Endodermal cell (in vitro differentiated cells): ENCODE data around the gene MMP25. TPM values are rescaled to one million over a fixed set of nuclear protein-coding genes. Genes with fewer than 3 reads are reported as not detected.

Source experiments
- DNase-seq: peaks from one replicate; pipeline ENCODE4 v3.0.0-alpha.2; 2017
- H3K27ac ChIP-seq: 2 replicates; pipeline ENCODE4 v1.5.1; 2013; ENCODE audit warnings: mild to moderate bottlenecking, low read depth, low read length, moderate library complexity
- H3K27me3 ChIP-seq: 2 replicates; pipeline ENCODE4 v1.6.1; 2013; ENCODE audit warnings: mild to moderate bottlenecking, low read length, moderate library complexity; ENCODE audit not compliant: insufficient read depth, control insufficient read depth, poor library complexity, severe bottlenecking
- H3K36me3 ChIP-seq: 2 replicates; pipeline ENCODE4 v1.7.0; 2013; ENCODE audit warnings: mild to moderate bottlenecking, low read length, moderate library complexity; ENCODE audit not compliant: control insufficient read depth, insufficient read depth
- H3K4me1 ChIP-seq: one replicate; pipeline ENCODE4 v1.7.0; 2013; ENCODE audit warnings: low read length; ENCODE audit not compliant: control insufficient read depth, insufficient read depth
- H3K4me3 ChIP-seq: 2 replicates; pipeline ENCODE4 v1.5.1; 2013; ENCODE audit warnings: mild to moderate bottlenecking, low read length, moderate library complexity
- H3K9ac ChIP-seq: 2 replicates; pipeline ENCODE4 v1.6.1; 2013; ENCODE audit warnings: mild to moderate bottlenecking, low read length, moderate library complexity; ENCODE audit not compliant: poor library complexity, severe bottlenecking; ENCODE audit errors: extremely low read depth
- H3K9me3 ChIP-seq: 2 replicates; pipeline ENCODE4 v1.6.1; 2013; ENCODE audit warnings: mild to moderate bottlenecking, low read length, moderate library complexity; ENCODE audit not compliant: control insufficient read depth
- H3K27ac Mint-ChIP-seq: 2 replicates; pipeline ENCODE4 v1.8.0; 2020; ENCODE audit warnings: mixed read lengths
- H3K27me3 Mint-ChIP-seq: 2 replicates; pipeline ENCODE4 v1.8.0; 2021; ENCODE audit warnings: mild to moderate bottlenecking, mixed read lengths; ENCODE audit not compliant: insufficient read depth
- H3K36me3 Mint-ChIP-seq: 2 replicates; pipeline ENCODE4 v1.8.0; 2020; ENCODE audit warnings: low read depth, mixed read lengths
- H3K4me1 Mint-ChIP-seq: 2 replicates; pipeline ENCODE4 v1.8.0; 2020; ENCODE audit warnings: mixed read lengths
- H3K4me3 Mint-ChIP-seq: 2 replicates; pipeline ENCODE4 v1.8.0; 2020; ENCODE audit warnings: mild to moderate bottlenecking, moderate library complexity, mixed read lengths
- H3K9me3 Mint-ChIP-seq: 2 replicates; pipeline ENCODE4 v1.8.0; 2020; ENCODE audit warnings: mild to moderate bottlenecking, mixed read lengths
- CTCF ChIP-seq: fragments of 200-600 bp; sonication (generic); conservative IDR thresholded peaks from 2 replicates; pipeline ENCODE4 v1.5.0; 2021; ENCODE audit warnings: antibody characterized with exemption, mild to moderate bottlenecking
- WGBS, 2 experiments: methylation state at CpG; one replicate each; pipeline versions ENCODE4 v1.1.5 to v1.1.7; 2013; ENCODE audit warnings: missing lambda C conversion rate in 2 of 2, mixed read lengths in 1 of 2; ENCODE audit not compliant: insufficient coverage in 1 of 2, insufficient read length in 1 of 2; 5-methylcytosine and 5-hydroxymethylcytosine counted together
- total RNA-seq, 2 donors: library from RNA; stranded (reverse); fragmentation: NEBNext Ultra II Directional in 1 of 2; extraction: Animal tissue kit (Norgen Biotek cat#: 25700) in 1 of 2; gene quantifications; 2 replicates in 1 of 2; 3 replicates in 1 of 2; pipeline ENCODE4 v1.2.1, GENCODE V29; 2021

Gene MMP25
- total RNA-seq, 2 donors from 2014 or later: 4.5 to 6.1 TPM

GRCh38 chr16:3084969-3085670 is 38.8 kb downstream of the MMP25 start:
- Mint-ChIP-seq H3K4me3 (no peak overlapping the region), H3K36me3 (peaks cover 8% of the 10 kb centered on the region), H3K27me3 (no peaks in the 10 kb centered on the region), H3K9me3 (peaks cover 3% of the 10 kb centered on the region), H3K4me1 (peaks cover 8% of the 10 kb centered on the region), H3K27ac (no peak overlapping the region)
- WGBS, 2 experiments: 89 to 91% methylated on average over 5 to 7 of the region's 7 CpGs
- no peaks in the 10 kb centered on the region for H3K4me1 ChIP-seq
- no peaks in the 10 kb centered on the region for H3K36me3 ChIP-seq
- H3K27ac ChIP-seq: no peak overlapping the region
- TF ChIP-seq CTCF: no peak
- H3K9ac ChIP-seq: no peak overlapping the region
- DNase-seq: no peak
- H3K27me3 ChIP-seq: no peaks in the 10 kb centered on the region
- H3K9me3 ChIP-seq: no peaks in the 10 kb centered on the region
- H3K4me3 ChIP-seq: no peak overlapping the region

GRCh38 chr16:3085868-3086595 is 39.7 kb downstream of the MMP25 start:
- H3K9me3 Mint-ChIP-seq: no peaks in the 10 kb centered on the region
- peaks cover 17% of the 10 kb centered on the region for H3K36me3 Mint-ChIP-seq
- no peaks in the 10 kb centered on the region for H3K27me3 Mint-ChIP-seq
- WGBS, 2 experiments: 93 to 96% methylated on average over 10 to 17 of the region's 17 CpGs
- Histone ChIP-seq H3K4me3 (no peak overlapping the region), H3K4me1 (no peaks in the 10 kb centered on the region), H3K27ac (no peak overlapping the region), H3K27me3 (no peaks in the 10 kb centered on the region), H3K36me3 (peaks cover 3% of the 10 kb centered on the region), H3K9me3 (no peaks in the 10 kb centered on the region), H3K9ac (no peak overlapping the region)
- no peak overlapping the region for H3K27ac Mint-ChIP-seq
- no peak for DNase-seq
- TF ChIP-seq CTCF: no peak
- H3K4me3 Mint-ChIP-seq: no peak overlapping the region
- H3K4me1 Mint-ChIP-seq: peaks cover 8% of the 10 kb centered on the region

- Mint-ChIP-seq H3K4me3 (no peak overlapping the region), H3K27me3 (no peaks in the 10 kb centered on the region)
These were observed 40.4 kb downstream of the MMP25 start for GRCh38 chr16:3086596-3087242.

More at GRCh38 chr16:3086596-3087242, 40.4 kb downstream of the MMP25 start:
- Mint-ChIP-seq H3K27ac (no peak overlapping the region), H3K4me1 (peaks cover 8% of the 10 kb centered on the region), H3K36me3 (peaks cover 23% of the 10 kb centered on the region), H3K9me3 (no peaks in the 10 kb centered on the region)
- no peak for TF ChIP-seq CTCF
- Histone ChIP-seq H3K4me3 (no peak overlapping the region), H3K9me3 (no peaks in the 10 kb centered on the region), H3K27me3 (no peaks in the 10 kb centered on the region), H3K36me3 (peaks cover 3% of the 10 kb centered on the region), H3K9ac (no peak overlapping the region), H3K27ac (no peak overlapping the region), H3K4me1 (no peaks in the 10 kb centered on the region)
- peak; percentile 55 for DNase-seq
- WGBS, 2 experiments: 91 to 97% methylated on average over 5 to 14 of the region's 14 CpGs
